BLaER1 treated with 17β-estradiol and CSF1 and Interleukin-3, amounts not matched to agents 10 nM and 100 nM (cell line): Measurements from ENCODE around the gene CENPM.

Experiments used
- H3K27ac ChIP-seq, 11 experiments: shearing (Covaris generic); formaldehyde crosslinking; 2 replicates each; pipeline ENCODE4 v1.8.1; 2022
- H3K27me3 ChIP-seq, 11 experiments: shearing (Covaris generic); formaldehyde crosslinking; 2 replicates each; pipeline ENCODE4 v1.8.1; 2022
- H3K36me3 ChIP-seq, 11 experiments: shearing (Covaris generic); formaldehyde crosslinking; 2 replicates each; pipeline ENCODE4 v1.8.1; 2022
- H3K4me1 ChIP-seq, 10 experiments: shearing (Covaris generic); formaldehyde crosslinking; 2 replicates each; pipeline ENCODE4 v1.8.1; 2022
- H3K4me2 ChIP-seq, 11 experiments: shearing (Covaris generic); formaldehyde crosslinking; 2 replicates each; pipeline ENCODE4 v1.8.1; 2022
- H3K4me3 ChIP-seq, 10 experiments: shearing (Covaris generic); formaldehyde crosslinking; 2 replicates each; pipeline ENCODE4 v1.8.1; 2022
- H3K9ac ChIP-seq, 11 experiments: shearing (Covaris generic); formaldehyde crosslinking; 2 replicates each; pipeline ENCODE4 v1.8.1; 2022
- H3K9me3 ChIP-seq, 11 experiments: shearing (Covaris generic); formaldehyde crosslinking; replicated peaks in 1 of 11; 2 replicates each; pipeline ENCODE4 v1.8.1; 2022
- H4K20me1 ChIP-seq, 11 experiments: shearing (Covaris generic); formaldehyde crosslinking; 2 replicates each; pipeline ENCODE4 v1.8.1; 2022
- Cebpa-rat ChIP-seq, 11 experiments: shearing (Covaris generic); IDR thresholded peaks; 2 replicates each; pipeline ENCODE4 v1.8.1; 2022

The CENPM gene

DNA sequence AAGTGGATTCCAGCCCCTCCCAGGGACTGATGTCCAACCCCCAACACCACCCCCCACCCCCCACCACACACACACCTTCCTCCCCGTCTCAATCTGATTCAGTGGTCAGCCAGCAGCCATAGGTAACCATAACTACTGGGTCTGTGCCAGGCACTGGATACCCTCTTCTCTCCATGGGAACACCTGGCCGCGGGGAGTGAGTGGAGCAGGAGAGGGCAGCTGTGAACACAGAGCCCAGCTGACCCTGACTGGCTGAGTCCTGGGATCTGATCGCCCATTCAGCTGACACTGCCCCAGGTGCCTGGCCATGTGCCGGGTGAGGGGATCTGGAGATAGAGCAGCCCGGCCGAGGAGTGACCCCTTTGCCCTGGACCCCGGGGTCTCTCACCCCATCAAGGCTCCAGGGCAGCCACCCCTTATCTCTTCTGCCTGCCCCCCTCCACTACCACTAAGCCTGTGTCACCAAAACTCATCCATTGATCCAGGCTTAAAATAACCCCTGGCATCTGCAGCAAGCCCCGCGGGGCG, 29.5 kb downstream of the CENPM start:
- no peak for TF ChIP-seq Cebpa-rat (IDR thresholded peaks at IDR 0.05)
- H3K27ac ChIP-seq: no peak overlapping the region
- peaks cover 49 to 72% (median 68%) of the 10 kb centered on the region in 10 experiments for H3K4me1 ChIP-seq
- H3K4me3 ChIP-seq: no peak overlapping the region
- peaks cover 54 to 59% (median 56%) of the 10 kb centered on the region in 11 experiments for H3K27me3 ChIP-seq
- peak overlapping the region; percentile 89 to 100 (median 97) for H3K4me2 ChIP-seq
- no peaks in the 10 kb centered on the region for H3K36me3 ChIP-seq
- H3K9me3 ChIP-seq: no peaks in the 10 kb centered on the region
- peaks cover 0 to 90% (median 59%) of the 10 kb centered on the region in 11 experiments; a peak in 20 of 22 replicates for H4K20me1 ChIP-seq
- no peak overlapping the region for H3K9ac ChIP-seq

DNA sequence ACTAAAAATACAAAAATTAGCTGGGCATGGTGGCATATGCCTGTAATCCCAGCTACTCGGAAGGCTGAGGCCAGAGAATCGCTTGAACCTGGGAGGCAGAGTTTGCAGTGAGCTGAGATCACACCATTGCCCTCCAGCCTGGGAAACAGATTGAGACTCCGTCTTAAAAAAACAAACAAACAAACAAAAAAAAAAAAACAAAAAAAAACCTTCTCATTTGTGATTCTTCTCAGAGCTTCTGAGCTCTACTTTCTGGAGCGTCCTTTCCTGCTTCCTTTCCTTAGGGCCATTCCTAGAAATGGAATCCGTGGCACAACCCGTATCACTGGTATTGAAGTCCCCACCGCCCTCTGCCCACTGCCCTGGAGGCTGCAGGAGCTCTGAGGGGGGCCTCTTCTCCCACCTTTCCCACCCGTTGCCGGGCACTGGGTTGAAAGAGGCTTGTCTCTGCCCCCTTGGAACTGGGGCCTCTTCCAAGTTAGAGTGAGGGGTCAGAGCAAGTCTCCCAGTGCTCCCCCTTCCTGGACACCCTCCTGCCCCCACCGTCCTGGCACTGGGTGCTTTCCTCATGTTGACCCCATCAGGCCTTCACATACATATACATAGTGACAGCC, 30.1 kb downstream of the CENPM start:
- Histone ChIP-seq H3K4me1 (peaks cover 49 to 66% (median 62%) of the 10 kb centered on the region in 10 experiments), H4K20me1 (peaks cover 0 to 92% (median 65%) of the 10 kb centered on the region in 11 experiments; a peak in 21 of 22 replicates), H3K27me3 (peaks cover 60 to 65% (median 62%) of the 10 kb centered on the region in 11 experiments), H3K4me3 (no peak overlapping the region), H3K36me3 (no peaks in the 10 kb centered on the region), H3K9me3 (no peaks in the 10 kb centered on the region), H3K9ac (no peak overlapping the region), H3K27ac (no peak overlapping the region), H3K4me2 (no peak overlapping the region)
- TF ChIP-seq Cebpa-rat (IDR thresholded peaks at IDR 0.05): no peak

- Histone ChIP-seq H3K27me3 (peaks cover 69 to 74% (median 71%) of the 10 kb centered on the region in 11 experiments), H3K4me2 (peak overlapping the region in 4 of 11 experiments; percentile 90 to 94 (median 94); a peak in 4 of 22 replicates), H3K9ac (no peak overlapping the region), H3K4me3 (no peak overlapping the region), H3K36me3 (no peaks in the 10 kb centered on the region), H3K27ac (no peak overlapping the region), H4K20me1 (peaks cover 0 to 97% (median 74%) of the 10 kb centered on the region in 11 experiments; a peak in 21 of 22 replicates), H3K4me1 (peaks cover 44 to 61% (median 58%) of the 10 kb centered on the region in 10 experiments), H3K9me3 (no peaks in the 10 kb centered on the region)
- TF ChIP-seq Cebpa-rat (IDR thresholded peaks at IDR 0.05): no peak
Observed at GRCh38 chr22:41915786-41916493, 31.0 kb downstream of the CENPM start.

GRCh38 chr22:41915035-41915785, 31.7 kb downstream of the CENPM start, which contains the start of gene SHISA8:
TSS of gene SHISA8 (minus strand) at chr22:41915074. CDS start at chr22:41914667, 407 bp downstream.
- Histone ChIP-seq H3K4me1 (peaks cover 44 to 61% (median 58%) of the 10 kb centered on the region in 10 experiments), H3K36me3 (no peaks in the 10 kb centered on the region), H3K9ac (peak within 1 kb of the TSS; percentile 24 to 73 (median 61); a peak in 17 of 22 replicates), H3K4me3 (peak within 1 kb of the TSS; percentile 52 to 68 (median 60)), H3K9me3 (no peaks in the 10 kb centered on the region), H3K27ac (peak within 1 kb of the TSS in 1 of 11 experiments; percentile 19; a peak in 2 of 22 replicates), H3K4me2 (peak within 1 kb of the TSS; percentile 90 to 96 (median 94)), H3K27me3 (peaks cover 76 to 82% (median 78%) of the 10 kb centered on the region in 11 experiments), H4K20me1 (peaks cover 0 to 97% (median 82%) of the 10 kb centered on the region in 11 experiments; a peak in 21 of 22 replicates)
- no peak for TF ChIP-seq Cebpa-rat (IDR thresholded peaks at IDR 0.05)

DNA sequence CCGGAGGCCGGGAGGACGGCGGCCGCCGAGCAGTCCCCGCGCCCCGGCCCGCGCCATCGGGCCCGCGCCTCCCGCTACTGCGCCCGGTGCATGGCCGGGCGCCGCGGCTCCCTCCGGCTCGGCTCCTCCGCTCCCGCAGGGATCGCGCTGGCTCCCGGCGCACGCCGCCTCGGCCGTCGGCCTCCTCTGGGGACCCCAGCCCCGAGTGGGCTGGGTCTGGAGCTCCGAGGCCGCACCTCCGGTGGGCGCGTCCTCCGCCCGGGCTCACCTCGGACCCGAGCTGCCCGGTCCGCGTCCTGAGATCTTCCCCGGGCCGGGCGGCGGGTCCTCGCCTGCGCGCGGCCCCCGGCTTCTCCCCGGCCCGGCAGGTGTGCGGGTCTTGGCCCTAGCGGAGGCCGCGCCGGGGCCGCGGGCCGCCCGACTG, 32.3 kb downstream of the CENPM start:
- Histone ChIP-seq H3K27ac (peak overlapping the region in 1 of 11 experiments; percentile 19; a peak in 2 of 22 replicates), H3K4me1 (peaks cover 45 to 60% (median 57%) of the 10 kb centered on the region in 10 experiments), H3K27me3 (peaks cover 82 to 88% (median 84%) of the 10 kb centered on the region in 11 experiments), H3K36me3 (no peaks in the 10 kb centered on the region), H3K9ac (peak overlapping the region; percentile 24 to 73 (median 61); a peak in 17 of 22 replicates), H4K20me1 (peaks cover under 1 to 99% (median 88%) of the 10 kb centered on the region in 11 experiments; a peak in 21 of 22 replicates), H3K9me3 (no peaks in the 10 kb centered on the region), H3K4me2 (peak overlapping the region; percentile 90 to 96 (median 94)), H3K4me3 (peak overlapping the region; percentile 52 to 68 (median 60))
- TF ChIP-seq Cebpa-rat (IDR thresholded peaks at IDR 0.05): no peak

DNA sequence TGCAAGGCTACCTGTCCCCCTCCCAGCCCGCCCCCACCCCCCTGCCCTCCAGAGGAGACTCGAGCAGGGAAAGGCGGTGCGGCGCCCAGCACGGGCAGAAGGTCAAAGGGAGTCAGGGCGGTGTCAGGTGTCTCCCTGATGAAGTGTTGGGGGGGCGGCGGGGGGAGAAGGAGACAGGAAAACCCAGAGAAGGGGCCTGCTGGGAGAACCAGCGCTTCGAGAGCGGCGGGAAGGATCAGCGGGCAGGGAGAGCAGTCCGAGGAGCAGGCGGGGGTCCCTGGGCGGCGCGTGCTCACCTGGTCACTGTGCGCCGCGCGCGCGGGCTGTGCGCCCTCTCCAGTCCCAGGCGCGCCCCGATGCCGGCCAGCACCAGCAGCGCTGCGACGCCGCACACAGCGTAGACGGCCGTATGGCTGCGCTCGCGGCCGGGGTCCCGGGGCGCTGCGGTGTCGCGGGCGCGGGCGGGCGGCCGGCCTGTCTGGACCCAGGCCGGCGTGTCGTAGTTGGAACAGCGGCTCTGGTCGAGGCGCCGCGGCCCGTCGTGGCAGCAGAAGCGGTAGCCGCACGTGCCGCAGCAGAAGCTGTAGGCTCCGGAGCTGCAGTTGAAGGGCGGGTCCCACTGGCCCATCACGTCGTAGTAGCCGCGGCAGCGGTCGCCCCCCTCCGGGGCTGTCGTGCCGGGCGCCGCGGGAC, 33.0 kb downstream of the CENPM start:
- H3K9me3 ChIP-seq: no peaks in the 10 kb centered on the region
- TF ChIP-seq Cebpa-rat (IDR thresholded peaks at IDR 0.05): no peak
- peak overlapping the region in 10 of 11 experiments; percentile 24 to 73 (median 62); a peak in 13 of 22 replicates for H3K9ac ChIP-seq
- H3K27me3 ChIP-seq: peaks cover 89 to 94% (median 90%) of the 10 kb centered on the region in 11 experiments
- no peaks in the 10 kb centered on the region for H3K36me3 ChIP-seq
- peak overlapping the region; percentile 90 to 96 (median 94) for H3K4me2 ChIP-seq
- H4K20me1 ChIP-seq: peaks cover 7 to 99% (median 92%) of the 10 kb centered on the region in 11 experiments; a peak in 21 of 22 replicates
- peaks cover 45 to 60% (median 57%) of the 10 kb centered on the region in 10 experiments for H3K4me1 ChIP-seq
- H3K4me3 ChIP-seq: peak overlapping the region; percentile 52 to 68 (median 60)
- H3K27ac ChIP-seq: no peak overlapping the region

- Histone ChIP-seq H3K27me3 (peaks cover 97 to 100% (median 98%) of the 10 kb centered on the region in 11 experiments), H3K4me1 (peaks cover 45 to 60% (median 57%) of the 10 kb centered on the region in 10 experiments), H4K20me1 (peaks cover 10 to 99% (median 92%) of the 10 kb centered on the region in 11 experiments; a peak in 21 of 22 replicates), H3K4me3 (no peak overlapping the region), H3K9me3 (no peaks in the 10 kb centered on the region), H3K9ac (no peak overlapping the region), H3K4me2 (no peak overlapping the region), H3K27ac (no peak overlapping the region), H3K36me3 (peaks cover 0 to 3% (median 0%) of the 10 kb centered on the region in 11 experiments; a peak in 1 of 22 replicates)
- TF ChIP-seq Cebpa-rat (IDR thresholded peaks at IDR 0.05): no peak
Observed at GRCh38 chr22:41913040-41913719, 33.8 kb downstream of the CENPM start.
